Bronchial epithelial cell (primary cell): ENCODE measurements around the gene OR2V2. TPM values are rescaled to one million over a fixed set of nuclear protein-coding genes. Genes with fewer than 3 reads are reported as not detected.

Experiments
- DNase-seq: peaks from one replicate; pipeline ENCODE4 v3.0.0-alpha.2; 2010; ENCODE audit warnings: low read depth
- FAIRE-seq: peaks from 2 replicates; lab custom pipeline; 2011; peaks lifted over from hg19 to GRCh38; lab: Jason Lieb, UNC
- H3K27me3 ChIP-seq: 2 replicates; pipeline ENCODE4 v1.5.1; 2011; ENCODE audit warnings: low read length; ENCODE audit not compliant: control insufficient read depth, insufficient read depth
- H3K36me3 ChIP-seq: 2 replicates; pipeline ENCODE4 v1.5.1; 2011; ENCODE audit warnings: low read length; ENCODE audit not compliant: control insufficient read depth, insufficient read depth
- H3K4me3 ChIP-seq: 2 replicates; pipeline ENCODE4 v1.5.1; 2011; ENCODE audit warnings: mild to moderate bottlenecking, low read depth, low read length, control low read depth
- CTCF ChIP-seq: IDR thresholded peaks from 2 replicates; pipeline ENCODE4 v1.5.1; 2011; ENCODE audit warnings: mild to moderate bottlenecking, moderate library complexity, low read length, control low read depth, inconsistent platforms; ENCODE audit not compliant: insufficient read depth, severe bottlenecking
- total RNA-seq: library from RNA; depleted of rRNA; stranded (reverse); fragments of >200 nt; gene quantifications from 2 replicates; pipeline ENCODE4 v1.2.1, GENCODE V29; 2014

Gene OR2V2
- total RNA-seq, 1 donor from 2014 or later = not detected

- Histone ChIP-seq H3K4me3 (no peak overlapping the region), H3K27me3 (no peaks in the 10 kb centered on the region), H3K36me3 (no peaks in the 10 kb centered on the region)
- DNase-seq (no peak), FAIRE-seq (no peak)
- TF ChIP-seq CTCF = no peak
Observed at GRCh38 chr5:181133083-181133482, 14.3 kb upstream of the OR2V2 start.

- Histone ChIP-seq H3K36me3 (no peaks in the 10 kb centered on the region), H3K4me3 (no peak overlapping the region), H3K27me3 (no peaks in the 10 kb centered on the region)
- no peak for TF ChIP-seq CTCF
- FAIRE-seq = no peak
- peak; percentile 72 for DNase-seq
Observed at GRCh38 chr5:181133610-181134231, 13.7 kb upstream of the OR2V2 start.

- TF ChIP-seq CTCF = no peak
- no peak for FAIRE-seq
- Histone ChIP-seq H3K4me3 (no peak overlapping the region), H3K36me3 (no peaks in the 10 kb centered on the region), H3K27me3 (no peaks in the 10 kb centered on the region)
- no peak for DNase-seq
Observed at GRCh38 chr5:181134259-181134658, 13.1 kb upstream of the OR2V2 start.

GRCh38 chr5:181136361-181136955 lies 10.9 kb upstream of the OR2V2 start:
- no peak for TF ChIP-seq CTCF
- FAIRE-seq = no peak

GRCh38 chr5:181138258-181138657 lies 9.1 kb upstream of the OR2V2 start:
- no peak for FAIRE-seq
- Histone ChIP-seq H3K27me3 (peaks cover 1% of the 10 kb centered on the region), H3K36me3 (no peaks in the 10 kb centered on the region), H3K4me3 (no peak overlapping the region)
- TF ChIP-seq CTCF = no peak
- no peak for DNase-seq

More at GRCh38 chr5:181136361-181136955, 10.9 kb upstream of the OR2V2 start:
- no peak for DNase-seq
- Histone ChIP-seq H3K36me3 (no peaks in the 10 kb centered on the region), H3K27me3 (peaks cover 1% of the 10 kb centered on the region), H3K4me3 (no peak overlapping the region)

GRCh38 chr5:181140766-181141165 lies 6.6 kb upstream of the OR2V2 start:
- Histone ChIP-seq H3K27me3 (peaks cover 1% of the 10 kb centered on the region), H3K36me3 (no peaks in the 10 kb centered on the region), H3K4me3 (no peak overlapping the region)
- DNase-seq (no peak), FAIRE-seq (no peak)
- no peak for TF ChIP-seq CTCF
